ENCODE measurements around the gene TBX20. TPM values are rescaled to one million over a fixed set of nuclear protein-coding genes. Genes with fewer than 3 reads are reported as not detected.
"Not testable (repeated sequence)": the region's sequence is repeated elsewhere in the genome, so short reads cannot be mapped to it uniquely, and the experiment has no call there.

Gene TBX20
- total RNA-seq, 1 experiment from 2014 or later = not detected

GRCh38 chr7:35202353-35202752 lies 51.5 kb downstream of the TBX20 start:
- H3K4ac ChIP-seq (ENCODE audit: low read depth, low read length); H3K27ac Mint-ChIP-seq; H3K14ac ChIP-seq (ENCODE audit: insufficient read depth, low read length); H3K9me3 Mint-ChIP-seq; H2BK120ac ChIP-seq (ENCODE audit: low read depth, low read length, poor library complexity, severe bottlenecking); H2BK5ac ChIP-seq (ENCODE audit: insufficient read length, low read length); H3K56ac ChIP-seq (ENCODE audit: insufficient read length, low read depth, low read length); H3K4me2 ChIP-seq (ENCODE audit: insufficient read depth, insufficient read length, low read length); H3K79me2 ChIP-seq (ENCODE audit: insufficient read depth, low read length); H2BK20ac ChIP-seq (ENCODE audit: low read depth, low read length, poor library complexity, severe bottlenecking); H3T11ph ChIP-seq (ENCODE audit: low read length); H4K5ac ChIP-seq (ENCODE audit: insufficient read length, low read depth, low read length); H3K27me3 Mint-ChIP-seq (ENCODE audit: low read depth); H4K91ac ChIP-seq (ENCODE audit: insufficient read length, low read depth, low read length); H3K23ac ChIP-seq (ENCODE audit: insufficient read length, low read depth, low read length); H2AK5ac ChIP-seq (ENCODE audit: insufficient read length, low read length); H3K79me1 ChIP-seq (ENCODE audit: insufficient read depth, low read depth, low read length, poor library complexity, severe bottlenecking); H3K27ac ChIP-seq (ENCODE audit: insufficient read length, low read depth, low read length); H3K27me3 ChIP-seq (ENCODE audit: insufficient read depth, low read length); H3K23me2 ChIP-seq (ENCODE audit: insufficient read length, low read depth, low read length, poor library complexity, severe bottlenecking); H3K9me3 ChIP-seq (ENCODE audit: control insufficient read depth, low read depth, low read length); H4K20me1 ChIP-seq (ENCODE audit: control insufficient read depth, insufficient read depth, insufficient read length); H4K8ac ChIP-seq (replicated peaks; ENCODE audit: insufficient read length, low read depth, low read length); H2BK12ac ChIP-seq (ENCODE audit: insufficient read length, low read depth, low read length); H3K4me1 ChIP-seq (ENCODE audit: insufficient read depth, low read length); H3K18ac ChIP-seq (ENCODE audit: insufficient read length, low read depth, low read length); DNase-seq; H3K36me3 Mint-ChIP-seq (ENCODE audit: insufficient read depth in 1 of 3, low read depth in 3 of 3); H3K4me3 Mint-ChIP-seq; H2AFZ ChIP-seq (ENCODE audit: low read length); H3K4me1 Mint-ChIP-seq; H2BK15ac ChIP-seq (ENCODE audit: low read depth, low read length); H3K9ac ChIP-seq (ENCODE audit: extremely low read depth, insufficient read length, low read length): not testable (repeated sequence)
- no CpG with 5 or more reads among the region's 6 CpGs for WGBS (ENCODE audit: extremely low coverage, insufficient read length, low lambda C conversion rate)

GRCh38 chr7:35200170-35200569 lies 53.7 kb downstream of the TBX20 start:
- H2BK15ac ChIP-seq (ENCODE audit: low read depth, low read length) = not testable (repeated sequence)

More at GRCh38 chr7:35200170-35200569, 53.7 kb downstream of the TBX20 start:
- not testable (repeated sequence) for H3K36me3 Mint-ChIP-seq (ENCODE audit: insufficient read depth in 1 of 3, low read depth in 3 of 3); H3K27me3 ChIP-seq (ENCODE audit: insufficient read depth, low read length); H3K18ac ChIP-seq (ENCODE audit: insufficient read length, low read depth, low read length); H3K9me3 Mint-ChIP-seq; DNase-seq; H3K4me3 Mint-ChIP-seq; H2BK5ac ChIP-seq (ENCODE audit: insufficient read length, low read length); H2BK120ac ChIP-seq (ENCODE audit: low read depth, low read length, poor library complexity, severe bottlenecking); H3K9ac ChIP-seq (ENCODE audit: extremely low read depth, insufficient read length, low read length); H2AFZ ChIP-seq (ENCODE audit: low read length); H3K27ac ChIP-seq (ENCODE audit: insufficient read length, low read depth, low read length); H3K4me1 ChIP-seq (ENCODE audit: insufficient read depth, low read length); H4K91ac ChIP-seq (ENCODE audit: insufficient read length, low read depth, low read length); H3K4ac ChIP-seq (ENCODE audit: low read depth, low read length); H3K4me2 ChIP-seq (ENCODE audit: insufficient read depth, insufficient read length, low read length); H3K14ac ChIP-seq (ENCODE audit: insufficient read depth, low read length); H3K23ac ChIP-seq (ENCODE audit: insufficient read length, low read depth, low read length); H3K56ac ChIP-seq (ENCODE audit: insufficient read length, low read depth, low read length); H4K20me1 ChIP-seq (ENCODE audit: control insufficient read depth, insufficient read depth, insufficient read length); H3K79me1 ChIP-seq (ENCODE audit: insufficient read depth, low read depth, low read length, poor library complexity, severe bottlenecking); H4K5ac ChIP-seq (ENCODE audit: insufficient read length, low read depth, low read length); H2BK20ac ChIP-seq (ENCODE audit: low read depth, low read length, poor library complexity, severe bottlenecking); H3K27ac Mint-ChIP-seq; H3K23me2 ChIP-seq (ENCODE audit: insufficient read length, low read depth, low read length, poor library complexity, severe bottlenecking); H3K9me3 ChIP-seq (ENCODE audit: control insufficient read depth, low read depth, low read length); H3K4me1 Mint-ChIP-seq; H2BK12ac ChIP-seq (ENCODE audit: insufficient read length, low read depth, low read length); H3T11ph ChIP-seq (ENCODE audit: low read length); H2AK5ac ChIP-seq (ENCODE audit: insufficient read length, low read length); H4K8ac ChIP-seq (replicated peaks; ENCODE audit: insufficient read length, low read depth, low read length); H3K27me3 Mint-ChIP-seq (ENCODE audit: low read depth); H3K79me2 ChIP-seq (ENCODE audit: insufficient read depth, low read length)
- no CpG with 5 or more reads among the region's 2 CpGs for WGBS (ENCODE audit: extremely low coverage, insufficient read length, low lambda C conversion rate)
